HepG2 (cell line): Measurements from ENCODE around the gene KREMEN1. TPM values are rescaled to one million over a fixed set of nuclear protein-coding genes. Genes with fewer than 3 reads are reported as not detected.
A peak's percentile ranks its signal among the peaks of the same experiment; 100 is the strongest.

Source experiments
- ARID5B ChIP-seq: IDR thresholded peaks from 2 replicates; pipeline ENCODE4 v1.4.0; 2020; ENCODE audit warnings: mild to moderate bottlenecking, missing genetic modification reagents
- CTCF ChIP-seq: sonication (generic); formaldehyde crosslinking; IDR thresholded peaks from 2 replicates; pipeline ENCODE4 v1.5.0; 2020; ENCODE audit warnings: mild to moderate bottlenecking, missing genetic modification reagents, moderate library complexity
- ETS1 ChIP-seq: sonication (generic); formaldehyde crosslinking; IDR thresholded peaks from 2 replicates; pipeline ENCODE4 v1.4.0; 2020; ENCODE audit warnings: missing genetic modification reagents
- FOSL1 ChIP-seq: sonication (generic); formaldehyde crosslinking; IDR thresholded peaks from 2 replicates; pipeline ENCODE4 v1.9.0; 2021; ENCODE audit warnings: missing genetic modification reagents, borderline replicate concordance
- MEIS2 ChIP-seq: sonication (generic); formaldehyde crosslinking; IDR thresholded peaks from 2 replicates; pipeline ENCODE4 v1.9.0; 2021; ENCODE audit warnings: mild to moderate bottlenecking, missing genetic modification reagents
- PAXIP1 ChIP-seq: sonication (generic); formaldehyde crosslinking; conservative IDR thresholded peaks from 2 replicates; pipeline ENCODE4 v1.4.0; 2020; ENCODE audit warnings: mild to moderate bottlenecking, missing genetic modification reagents, moderate library complexity
- PRMT3 ChIP-seq: sonication (generic); formaldehyde crosslinking; IDR thresholded peaks from 2 replicates; pipeline ENCODE4 v1.8.1; 2022; ENCODE audit warnings: low read depth, mild to moderate bottlenecking, moderate library complexity, missing genetic modification reagents, borderline replicate concordance
- SAP130 ChIP-seq: IDR thresholded peaks from 2 replicates; pipeline ENCODE4 v1.6.1; 2016; ENCODE audit warnings: low read depth
- SOX5 ChIP-seq: IDR thresholded peaks from 2 replicates; pipeline ENCODE4 v1.6.1; 2016; ENCODE audit warnings: borderline replicate concordance
- TCF7 ChIP-seq: sonication (generic); IDR thresholded peaks from 2 replicates; pipeline ENCODE4 v1.6.1; 2016; ENCODE audit warnings: antibody characterized with exemption, low read depth
- TFAP4 ChIP-seq: sonication (generic); IDR thresholded peaks from 2 replicates; pipeline ENCODE4 v1.6.1; 2016; ENCODE audit warnings: low read depth, borderline replicate concordance
- ZFY ChIP-seq: sonication (generic); formaldehyde crosslinking; IDR thresholded peaks from 2 replicates; pipeline ENCODE4 v1.4.0; 2020; ENCODE audit warnings: missing genetic modification reagents
- ZNF7 ChIP-seq: IDR thresholded peaks from 2 replicates; pipeline ENCODE4 v1.6.1; 2016; ENCODE audit warnings: missing biosample characterization, missing genetic modification reagents
- polyA plus RNA-seq, 8 experiments: library from polyadenylated mRNA; depleted of rRNA in 3 of 8; stranded (reverse) in 7 of 8; unstranded in 1 of 8; fragments of >200 nt; fragmentation: Illumina TruSeq in 4 of 8; extraction: Trizol in 4 of 8; gene quantifications; 2 replicates each; pipeline versions ENCODE4 v1.2.1 to v1.2.3, GENCODE V29; 2011 to 2016; ENCODE audit warnings: low read depth in 4 of 8, missing spikeins in 1 of 8, mixed read lengths in 1 of 8; ENCODE audit not compliant: insufficient read depth in 1 of 8
- total RNA-seq, 5 experiments: library from RNA; depleted of rRNA; stranded (reverse); fragments of >200 nt; fragmentation: Illumina TruSeq; extraction: Trizol; gene quantifications; 2 replicates each; pipeline ENCODE4 v1.2.3, GENCODE V29; 2016; ENCODE audit warnings: low read depth in 1 of 5

The KREMEN1 gene
- total and polyA plus RNA-seq, 2 of the 13 experiments (the other 11 are each of a cell fraction or from before 2014, with no cell fraction given), result 9.8 to 13.8 TPM

- peak; percentile 61 for TF ChIP-seq ARID5B (CRISPR knock-in tag)
- TF ChIP-seq PRMT3 (CRISPR knock-in tag), result no peak
- no peak for TF ChIP-seq TFAP4
- peak; percentile 22; the same call in 1 of the 2 replicates for TF ChIP-seq MEIS2 (CRISPR knock-in tag)
- peak; percentile 37; the same call in 1 of the 2 replicates for TF ChIP-seq ZFY (CRISPR knock-in tag)
- TF ChIP-seq ZNF7 (CRISPR knock-in tag), result 0 out of 2 replicates have a peak, but pooled peaks have one; percentile 8
- peak; percentile 27; the same call in 1 of the 2 replicates for TF ChIP-seq FOSL1 (CRISPR knock-in tag)
- TF ChIP-seq ETS1 (CRISPR knock-in tag), result no peak
- peak; percentile 5; the same call in 1 of the 2 replicates for TF ChIP-seq CTCF (CRISPR knock-in tag)
- TF ChIP-seq SAP130, result peak; percentile 13; the same call in 1 of the 2 replicates
- TF ChIP-seq TCF7, result 0 out of 2 replicates have a peak, but pooled peaks have one; percentile 40
- TF ChIP-seq PAXIP1 (CRISPR knock-in tag), result peak; percentile 39; the same call in 1 of the 2 replicates
- peak; percentile 27; the same call in 1 of the 2 replicates for TF ChIP-seq SOX5
Observed at GRCh38 chr22:29032014-29032475, 40.8 kb upstream of the KREMEN1 start (continued).
